ENCODE data around the gene PARD3B. TPM values are rescaled to one million over a fixed set of nuclear protein-coding genes. Genes with fewer than 3 reads are reported as not detected.
A peak's percentile ranks its signal among the peaks of the same experiment; 100 is the strongest.

PARD3B gene
- total and polyA plus RNA-seq, 10 of the 15 experiments (the other 5 are each of a cell fraction or from before 2014, with no cell fraction given): 0.01 to 0.54 (median 0.07) TPM; not detected in 7

- TF ChIP-seq REST (IDR thresholded peaks at IDR 0.05; ENCODE audit: low read depth, low read length) (no peak), EED (IDR thresholded peaks at IDR 0.05; ENCODE audit: low read depth) (peak; percentile 71), ATF2 (IDR thresholded peaks at IDR 0.05; ENCODE audit: low read length) (peak; percentile 79), EP300 (IDR thresholded peaks at IDR 0.05; ENCODE audit: borderline replicate concordance in 1 of 2, control insufficient read depth in 1 of 2, low read depth in 2 of 2, low read length in 2 of 2) (peak; percentile 24 to 68; a peak in 2 of 4 replicates), MYB (IDR thresholded peaks at IDR 0.05; ENCODE audit: borderline replicate concordance, low read depth, low read length) (no peak), ZNF24 (IDR thresholded peaks at IDR 0.05) (peak; percentile 46; the same call in 1 of the 2 replicates), RUNX3 (IDR thresholded peaks at IDR 0.05; ENCODE audit: low read length) (peak; percentile 100), GATAD2B (conservative IDR thresholded peaks at IDR 0.05; ENCODE audit: low read depth) (0 out of 2 replicates have a peak, but pooled peaks have one; percentile 35), TBL1XR1 (IDR thresholded peaks at IDR 0.05; ENCODE audit: low read depth, low read length) (peak; percentile 85; the same call in 1 of the 2 replicates), SKIL (IDR thresholded peaks at IDR 0.05; ENCODE audit: low read depth, poor library complexity, severe bottlenecking) (peak; percentile 82), TCF7 (IDR thresholded peaks at IDR 0.05; ENCODE audit: borderline replicate concordance) (no peak), BCLAF1 (IDR thresholded peaks at IDR 0.05) (no peak), MLLT1 (IDR thresholded peaks at IDR 0.05) (peak; percentile 89), CTCF (IDR thresholded peaks at IDR 0.05 in 2 of 3, conservative IDR thresholded peaks at IDR 0.05 in 1 of 3; ENCODE audit: control insufficient read depth in 2 of 3, extremely low read depth in 1 of 3, insufficient read depth in 1 of 3, low read depth in 3 of 3, low read length in 3 of 3) (no peak), CREM (IDR thresholded peaks at IDR 0.05; ENCODE audit: low read depth) (peak; percentile 61), POU2F2 (IDR thresholded peaks at IDR 0.05; ENCODE audit: borderline replicate concordance, low read depth, low read length) (peak; percentile 77; the same call in 2 of the 3 replicates)
Observed at GRCh38 chr2:205646680-205647079, 1101.4 kb downstream of the PARD3B start (continued).
